Stomach smooth muscle (tissue), 2 donors: ENCODE data around the gene MARS1.
A peak's percentile ranks its signal among the peaks of the same experiment; 100 is the strongest.

ENCODE experiments used
- H3K27ac ChIP-seq: one replicate; pipeline ENCODE4 v1.7.0; 2013; ENCODE audit warnings: mild to moderate bottlenecking, low read length, inconsistent platforms
- H3K27me3 ChIP-seq, 2 donors: one replicate each; pipeline ENCODE4 v1.7.0; 2013; ENCODE audit warnings: low read length in 2 of 2; ENCODE audit not compliant: insufficient read depth in 2 of 2, control insufficient read depth in 1 of 2
- H3K36me3 ChIP-seq, 2 donors: one replicate each; pipeline ENCODE4 v1.7.0; 2013; ENCODE audit warnings: low read length in 2 of 2; ENCODE audit not compliant: control insufficient read depth in 2 of 2, insufficient read depth in 2 of 2
- H3K4me1 ChIP-seq: one replicate; pipeline ENCODE4 v1.7.0; 2013; ENCODE audit warnings: low read length; ENCODE audit not compliant: control insufficient read depth, insufficient read depth
- H3K4me3 ChIP-seq, 2 donors: one replicate each; pipeline ENCODE4 v1.7.0; 2013; ENCODE audit warnings: low read length in 2 of 2
- H3K9ac ChIP-seq, 2 donors: one replicate each; pipeline ENCODE4 v1.7.0; 2013; ENCODE audit warnings: low read length in 2 of 2, mild to moderate bottlenecking in 1 of 2
- H3K9me3 ChIP-seq, 2 donors: one replicate each; pipeline ENCODE4 v1.7.0; 2013; ENCODE audit warnings: low read length in 2 of 2; ENCODE audit not compliant: control insufficient read depth in 2 of 2
- donor health status: healthy.
- donor health status: Pancreatic carcinoma.

The MARS1 gene

DNA sequence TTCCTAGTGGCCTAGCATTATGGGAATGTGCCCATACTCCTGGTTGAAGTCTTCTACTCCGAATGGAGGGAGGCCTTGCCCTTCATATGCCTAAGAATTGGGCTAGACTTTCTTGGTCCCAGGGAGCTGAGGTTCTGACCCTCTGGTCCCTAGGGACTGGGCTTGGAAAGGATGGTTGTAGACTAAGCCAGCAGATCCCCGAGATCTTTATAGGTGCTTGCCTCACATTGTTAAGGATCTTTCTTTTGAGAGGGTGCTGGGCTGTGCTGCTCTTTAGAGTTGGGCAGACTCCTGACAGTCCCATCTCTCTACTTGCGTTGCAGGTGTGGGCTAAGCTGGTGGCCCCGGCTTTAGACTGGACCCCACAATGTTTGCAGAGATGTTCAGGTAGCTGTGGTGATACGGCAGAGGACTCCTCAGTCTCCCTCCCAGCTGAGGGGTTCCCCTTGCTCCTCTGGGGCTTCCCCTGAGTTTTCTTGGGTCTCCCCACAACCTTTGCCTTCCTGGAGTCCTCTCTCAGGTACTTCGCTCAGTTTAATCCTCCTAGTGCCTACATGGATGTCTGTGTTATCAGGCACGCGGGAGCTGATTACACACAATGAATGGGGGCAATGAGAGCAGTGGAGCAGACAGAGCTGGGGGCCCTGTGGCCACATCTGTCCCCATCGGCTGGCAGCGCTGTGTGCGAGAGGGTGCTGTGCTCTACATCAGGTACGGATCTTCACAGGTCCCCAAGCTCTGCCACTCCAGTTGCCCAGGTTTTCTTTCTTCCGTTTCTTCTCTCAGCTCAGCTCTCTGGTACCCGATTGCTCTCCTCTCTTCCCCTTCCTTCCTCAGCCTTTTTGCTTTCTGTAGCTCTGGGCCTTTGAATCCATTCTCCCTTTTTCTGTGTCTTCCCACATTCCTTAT lies 36.1 kb downstream of the MARS1 start:
- peak overlapping the region; percentile 67 to 86 for H3K4me3 ChIP-seq
- peaks cover 53% of the 10 kb centered on the region for H3K4me1 ChIP-seq
- no peaks in the 10 kb centered on the region for H3K9me3 ChIP-seq
- peak overlapping the region; percentile 85 for H3K27ac ChIP-seq
- H3K27me3 ChIP-seq, result no peaks in the 10 kb centered on the region
- H3K36me3 ChIP-seq, result peaks cover 18 to 26% of the 10 kb centered on the region in 2 donors
- H3K9ac ChIP-seq, result peak overlapping the region; percentile 69 to 86

DNA sequence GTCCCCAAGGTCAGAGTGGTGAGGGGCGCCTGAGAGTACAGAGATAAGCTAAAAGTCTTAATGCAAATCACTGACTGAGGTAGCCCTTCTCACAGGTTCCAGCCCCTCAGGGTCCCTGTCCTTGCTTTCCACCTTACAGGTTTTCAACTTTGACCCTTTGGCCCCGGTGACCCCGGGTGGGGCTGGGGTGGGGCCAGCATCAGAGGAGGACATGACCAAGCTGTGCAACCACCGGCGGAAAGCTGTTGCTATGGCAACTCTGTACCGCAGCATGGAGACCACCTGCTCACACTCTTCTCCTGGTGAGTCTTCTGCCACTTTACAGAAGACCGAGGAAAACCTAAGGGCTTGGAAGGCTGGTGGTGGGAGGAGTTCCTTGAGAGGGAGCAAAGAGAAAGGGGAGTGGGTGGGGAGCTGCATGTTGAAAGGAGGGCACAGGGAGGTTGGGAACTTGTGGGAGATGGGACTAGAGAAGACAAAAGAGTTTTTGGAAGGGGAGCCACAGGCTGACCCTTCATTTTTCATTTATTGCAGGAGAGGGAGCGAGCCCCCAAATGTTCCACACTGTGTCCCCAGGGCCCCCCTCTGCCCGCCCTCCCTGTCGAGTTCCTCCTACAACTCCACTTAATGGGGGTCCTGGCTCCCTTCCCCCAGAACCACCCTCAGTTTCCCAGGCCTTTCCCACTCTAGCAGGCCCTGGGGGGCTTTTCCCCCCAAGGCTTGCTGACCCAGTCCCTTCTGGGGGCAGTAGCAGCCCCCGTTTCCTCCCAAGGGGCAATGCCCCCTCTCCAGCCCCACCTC lies 37.1 kb downstream of the MARS1 start:
- H3K27me3 ChIP-seq, result no peaks in the 10 kb centered on the region
- peaks cover 24 to 31% of the 10 kb centered on the region in 2 donors for H3K36me3 ChIP-seq
- peak overlapping the region in 1 of 2 donors; percentile 69 for H3K9ac ChIP-seq
- peak overlapping the region; percentile 85 for H3K27ac ChIP-seq
- H3K4me3 ChIP-seq, result peak overlapping the region in 1 of 2 donors; percentile 86
- H3K4me1 ChIP-seq, result peaks cover 43% of the 10 kb centered on the region
- H3K9me3 ChIP-seq, result no peaks in the 10 kb centered on the region

DNA sequence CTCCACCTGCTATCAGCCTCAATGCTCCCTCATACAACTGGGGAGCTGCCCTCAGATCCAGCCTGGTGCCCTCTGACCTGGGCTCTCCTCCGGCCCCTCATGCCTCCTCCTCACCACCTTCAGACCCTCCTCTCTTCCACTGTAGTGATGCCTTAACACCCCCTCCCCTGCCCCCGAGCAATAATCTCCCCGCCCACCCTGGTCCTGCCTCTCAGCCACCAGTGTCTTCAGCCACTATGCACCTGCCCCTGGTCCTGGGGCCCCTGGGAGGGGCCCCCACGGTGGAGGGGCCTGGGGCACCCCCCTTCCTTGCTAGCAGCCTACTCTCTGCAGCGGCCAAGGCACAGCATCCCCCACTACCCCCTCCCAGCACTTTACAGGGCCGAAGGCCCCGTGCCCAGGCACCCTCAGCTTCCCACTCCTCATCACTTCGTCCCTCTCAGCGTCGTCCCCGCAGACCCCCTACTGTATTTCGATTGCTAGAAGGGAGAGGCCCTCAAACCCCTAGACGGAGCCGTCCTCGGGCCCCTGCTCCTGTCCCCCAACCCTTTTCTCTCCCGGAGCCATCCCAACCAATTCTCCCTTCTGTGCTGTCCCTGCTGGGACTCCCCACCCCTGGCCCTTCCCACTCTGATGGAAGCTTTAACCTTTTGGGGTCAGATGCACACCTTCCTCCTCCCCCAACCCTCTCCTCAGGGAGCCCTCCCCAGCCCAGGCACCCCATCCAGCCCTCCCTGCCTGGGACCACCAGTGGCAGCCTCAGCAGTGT lies 37.9 kb downstream of the MARS1 start:
- Histone ChIP-seq H3K27me3 (no peaks in the 10 kb centered on the region), H3K9ac (no peak overlapping the region), H3K4me1 (peaks cover 40% of the 10 kb centered on the region), H3K4me3 (no peak overlapping the region), H3K36me3 (peaks cover 32 to 39% of the 10 kb centered on the region in 2 donors), H3K27ac (no peak overlapping the region), H3K9me3 (no peaks in the 10 kb centered on the region)

DNA sequence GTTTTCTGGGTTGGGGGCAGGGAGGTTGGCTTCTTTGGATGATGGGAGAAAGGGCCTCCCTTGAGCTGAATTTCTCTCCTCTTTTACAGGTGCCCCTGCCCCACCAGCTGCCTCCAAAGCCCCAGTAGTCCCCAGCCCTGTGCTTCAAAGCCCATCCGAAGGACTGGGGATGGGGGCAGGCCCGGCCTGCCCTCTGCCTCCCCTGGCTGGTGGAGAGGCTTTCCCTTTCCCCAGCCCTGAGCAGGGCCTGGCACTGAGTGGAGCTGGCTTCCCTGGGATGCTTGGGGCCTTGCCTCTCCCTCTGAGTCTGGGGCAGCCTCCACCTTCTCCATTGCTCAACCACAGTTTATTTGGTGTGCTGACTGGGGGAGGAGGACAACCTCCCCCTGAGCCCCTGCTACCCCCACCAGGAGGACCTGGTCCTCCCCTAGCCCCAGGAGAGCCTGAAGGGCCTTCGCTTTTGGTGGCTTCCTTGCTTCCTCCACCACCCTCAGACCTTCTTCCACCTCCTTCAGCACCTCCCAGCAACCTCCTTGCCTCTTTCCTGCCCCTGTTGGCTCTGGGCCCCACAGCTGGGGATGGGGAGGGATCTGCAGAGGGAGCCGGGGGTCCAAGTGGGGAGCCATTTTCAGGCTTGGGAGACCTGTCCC lies 38.7 kb downstream of the MARS1 start:
- Histone ChIP-seq H3K4me3 (no peak overlapping the region), H3K36me3 (peaks cover 35 to 47% of the 10 kb centered on the region in 2 donors), H3K4me1 (peaks cover 32% of the 10 kb centered on the region)

DNA sequence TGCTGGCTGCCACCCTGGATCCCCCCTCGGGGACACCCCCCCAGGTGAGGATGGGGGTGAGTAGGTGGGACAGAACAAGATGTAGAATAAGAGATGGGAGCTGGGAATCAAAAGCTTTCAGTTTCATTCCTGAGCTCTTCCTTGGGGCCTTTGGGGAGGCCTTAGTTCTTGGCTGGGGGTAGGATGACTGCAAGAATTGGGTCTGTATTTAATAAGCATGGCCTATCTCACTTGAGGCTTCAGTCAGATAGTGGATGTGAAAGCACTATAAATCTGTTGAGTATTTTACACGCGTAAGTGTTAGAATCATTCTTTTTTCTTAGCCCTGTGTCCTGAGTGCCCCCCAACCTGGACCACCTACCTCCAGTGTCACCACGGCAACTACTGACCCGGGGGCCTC lies 39.3 kb downstream of the MARS1 start:
- H3K27ac ChIP-seq, result no peak overlapping the region

More for the DNA sequence above, 38.7 kb downstream of the MARS1 start:
- Histone ChIP-seq H3K9me3 (no peaks in the 10 kb centered on the region), H3K27me3 (no peaks in the 10 kb centered on the region), H3K9ac (no peak overlapping the region), H3K27ac (no peak overlapping the region)

DNA sequence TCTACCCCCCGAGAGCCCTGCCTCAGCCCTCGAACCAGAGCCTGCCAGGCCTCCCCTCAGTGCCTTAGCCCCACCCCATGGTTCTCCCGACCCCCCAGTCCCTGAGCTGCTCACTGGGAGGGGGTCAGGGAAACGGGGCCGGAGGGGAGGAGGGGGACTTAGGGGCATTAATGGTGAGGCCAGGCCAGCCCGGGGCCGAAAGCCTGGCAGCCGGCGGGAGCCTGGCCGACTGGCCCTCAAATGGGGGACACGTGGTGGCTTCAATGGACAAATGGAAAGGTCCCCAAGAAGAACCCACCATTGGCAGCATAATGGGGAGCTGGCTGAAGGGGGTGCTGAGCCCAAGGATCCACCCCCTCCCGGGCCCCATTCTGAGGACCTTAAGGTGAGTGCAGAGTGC lies 40.3 kb downstream of the MARS1 start:
- H3K9me3 ChIP-seq, result no peaks in the 10 kb centered on the region
- peaks cover 24% of the 10 kb centered on the region for H3K4me1 ChIP-seq
- peaks cover 51 to 62% of the 10 kb centered on the region in 2 donors for H3K36me3 ChIP-seq
- no peak overlapping the region for H3K9ac ChIP-seq
- no peaks in the 10 kb centered on the region for H3K27me3 ChIP-seq
- no peak overlapping the region for H3K4me3 ChIP-seq
- H3K27ac ChIP-seq, result no peak overlapping the region

More for the DNA sequence above, 39.3 kb downstream of the MARS1 start:
- peaks cover 26% of the 10 kb centered on the region for H3K4me1 ChIP-seq
- no peaks in the 10 kb centered on the region for H3K9me3 ChIP-seq
- peaks cover 41 to 53% of the 10 kb centered on the region in 2 donors for H3K36me3 ChIP-seq
- no peak overlapping the region for H3K9ac ChIP-seq
- no peaks in the 10 kb centered on the region for H3K27me3 ChIP-seq
- no peak overlapping the region for H3K4me3 ChIP-seq

DNA sequence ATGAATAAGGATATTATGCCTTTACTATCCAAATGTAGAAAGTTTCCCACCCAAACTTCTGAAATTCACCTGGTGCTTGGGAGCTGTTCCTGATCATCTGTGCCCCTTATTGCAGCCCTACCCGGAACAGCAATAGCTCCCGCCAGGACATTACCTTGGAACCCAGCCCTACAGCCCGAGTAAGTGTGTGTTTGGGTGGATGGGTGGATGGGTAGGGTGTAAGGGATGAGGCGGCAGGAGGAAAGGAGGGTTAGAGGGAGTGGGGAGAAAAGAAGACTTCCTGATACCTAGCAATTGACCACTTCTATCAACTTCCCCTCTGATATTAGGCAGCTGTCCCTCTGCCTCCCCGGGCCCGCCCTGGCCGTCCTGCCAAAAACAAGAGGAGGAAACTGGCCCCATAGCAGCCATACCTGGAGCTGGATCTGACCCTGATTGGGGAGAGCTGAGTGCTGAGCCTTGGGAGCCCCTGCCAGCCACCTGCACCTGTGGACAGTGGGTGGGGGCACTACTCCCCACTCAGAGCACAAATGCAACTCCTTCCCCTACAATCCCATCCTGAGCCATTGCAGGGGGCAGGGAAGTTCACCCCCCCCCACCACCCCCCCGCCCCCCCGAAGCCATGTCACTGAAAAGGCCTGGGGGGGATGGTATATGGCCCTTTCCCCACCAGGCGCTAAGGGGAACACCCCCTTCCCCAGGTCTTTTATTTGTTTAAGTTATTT lies 41.1 kb downstream of the MARS1 start:
- H3K36me3 ChIP-seq, result peaks cover 56 to 68% of the 10 kb centered on the region in 2 donors

DNA sequence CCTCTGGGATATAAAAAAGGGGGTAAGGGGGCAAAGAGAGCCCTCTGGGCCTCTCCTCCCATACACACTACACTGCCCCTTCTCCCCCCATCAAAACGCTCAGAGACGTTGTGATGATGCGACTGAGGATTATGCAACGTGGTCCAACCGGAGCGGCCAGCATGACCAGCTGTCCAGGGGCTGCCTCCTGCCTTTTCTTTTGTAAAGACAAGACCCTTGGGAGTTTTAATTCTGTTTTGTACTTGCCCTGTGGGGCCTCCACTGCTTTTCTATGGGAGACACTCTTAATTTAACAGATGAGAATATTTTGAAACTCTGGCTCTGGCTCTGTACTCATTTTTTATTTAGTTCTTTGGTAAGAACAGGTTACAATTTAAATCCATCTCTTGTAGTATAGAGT lies 42.0 kb downstream of the MARS1 start:
- no peak overlapping the region for H3K27ac ChIP-seq
- no peaks in the 10 kb centered on the region for H3K9me3 ChIP-seq
- peaks cover 57 to 71% of the 10 kb centered on the region in 2 donors for H3K36me3 ChIP-seq

More for the DNA sequence above, 41.1 kb downstream of the MARS1 start:
- Histone ChIP-seq H3K4me3 (no peak overlapping the region), H3K4me1 (peaks cover 17% of the 10 kb centered on the region), H3K27me3 (no peaks in the 10 kb centered on the region), H3K9ac (no peak overlapping the region), H3K9me3 (no peaks in the 10 kb centered on the region), H3K27ac (no peak overlapping the region)

DNA sequence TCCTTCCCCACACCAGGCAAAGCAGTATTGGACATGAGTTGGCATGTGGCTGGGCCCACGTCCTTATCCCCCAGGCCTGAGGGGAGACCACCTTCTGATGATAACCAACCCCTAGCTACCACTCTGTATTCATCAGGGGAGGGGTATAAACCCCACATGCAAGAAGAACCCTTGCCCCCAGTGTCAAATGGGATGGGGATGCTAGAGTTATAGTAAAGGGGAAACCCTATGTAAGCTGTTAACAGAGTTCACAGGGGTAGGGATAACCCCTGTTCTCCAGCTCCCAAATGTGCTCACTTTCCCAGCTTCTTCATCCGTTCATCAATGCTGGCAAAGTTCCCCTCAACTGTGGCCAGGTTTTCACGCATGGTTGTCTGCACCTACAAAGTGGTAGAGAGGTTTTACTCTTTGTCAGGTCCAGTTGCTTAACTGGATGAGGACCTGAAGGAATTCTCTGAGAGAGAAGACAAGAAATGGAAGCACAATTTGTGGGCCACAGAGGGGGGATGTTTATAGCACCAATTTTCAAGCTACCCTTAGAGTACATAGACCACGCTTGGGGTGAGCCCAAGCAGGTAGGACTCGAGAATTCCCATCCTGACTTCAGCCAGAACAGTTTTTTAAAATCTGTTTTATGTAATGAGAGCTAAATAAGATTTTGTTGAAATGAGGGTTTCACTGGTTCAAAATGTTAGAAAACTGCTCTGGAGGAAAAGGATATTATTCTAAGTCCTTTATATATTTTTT lies 42.7 kb downstream of the MARS1 start:
- no peaks in the 10 kb centered on the region for H3K27me3 ChIP-seq
- H3K36me3 ChIP-seq, result peaks cover 62 to 76% of the 10 kb centered on the region in 2 donors
- peak overlapping the region; percentile 36 to 46 for H3K9ac ChIP-seq
- no peak overlapping the region for H3K27ac ChIP-seq
- no peaks in the 10 kb centered on the region for H3K9me3 ChIP-seq
- no peak overlapping the region for H3K4me3 ChIP-seq
- H3K4me1 ChIP-seq, result peaks cover 4% of the 10 kb centered on the region

More for the DNA sequence above, 42.0 kb downstream of the MARS1 start:
- Histone ChIP-seq H3K27me3 (no peaks in the 10 kb centered on the region), H3K4me3 (no peak overlapping the region), H3K9ac (peak overlapping the region in 1 of 2 donors; percentile 46), H3K4me1 (peaks cover 9% of the 10 kb centered on the region)
